HG03095 (cell line): ENCODE results near the gene NUTM2B.
"Not testable (repeated sequence)": the region's sequence is repeated elsewhere in the genome, so short reads cannot be mapped to it uniquely, and the experiment has no call there.

Source experiments
- ATAC-seq: cut with Tn5 transposase; IDR thresholded peaks from one replicate; pipeline ENCODE4 v1.9.1; 2021; ENCODE audit warnings: moderate library complexity; ENCODE audit not compliant: unreplicated experiment

NUTM2B gene

GRCh38 chr10:79744844-79745243 is 41.8 kb downstream of the NUTM2B start:
- ATAC-seq, result not testable (repeated sequence)

GRCh38 chr10:79748510-79748909 is 45.5 kb downstream of the NUTM2B start:
- not testable (repeated sequence) for ATAC-seq

- ATAC-seq, result not testable (repeated sequence)
Measured at GRCh38 chr10:79753601-79754000, 50.6 kb downstream of the NUTM2B start.

- not testable (repeated sequence) for ATAC-seq
Measured at GRCh38 chr10:79758297-79758993, 55.4 kb downstream of the NUTM2B start.
